SU-DHL-6 (cell line): Measurements from ENCODE around the gene MIX23.

Experiments used
- CTCF ChIP-seq: fragments of 200-600 bp; sonication (generic); IDR thresholded peaks from one replicate; pipeline ENCODE4 v1.5.1; 2017; ENCODE audit warnings: antibody characterized with exemption, mild to moderate bottlenecking, low read length, moderate library complexity; ENCODE audit not compliant: insufficient read depth, poor library complexity, severe bottlenecking
- EZH2phosphoT487 ChIP-seq: fragments of 200-600 bp; sonication (generic), shearing (Covaris generic); conservative IDR thresholded peaks from 2 replicates; pipeline ENCODE4 v1.6.1; 2018; ENCODE audit warnings: mild to moderate bottlenecking, antibody characterized with exemption, low read length, moderate library complexity, mixed read lengths

- TF ChIP-seq CTCF: no peak
- no peak for TF ChIP-seq EZH2phosphoT487
Observed at GRCh38 chr3:122387709-122388108, 4.7 kb upstream of the MIX23 start.
